Kidney glomerular epithelial cell (primary cell): ENCODE data around the gene SNX14.

Experiments used
- DNase-seq: peaks from one replicate; lab custom pipeline; 2025; lab: John Stamatoyannopoulos, UW

Gene SNX14

DNA sequence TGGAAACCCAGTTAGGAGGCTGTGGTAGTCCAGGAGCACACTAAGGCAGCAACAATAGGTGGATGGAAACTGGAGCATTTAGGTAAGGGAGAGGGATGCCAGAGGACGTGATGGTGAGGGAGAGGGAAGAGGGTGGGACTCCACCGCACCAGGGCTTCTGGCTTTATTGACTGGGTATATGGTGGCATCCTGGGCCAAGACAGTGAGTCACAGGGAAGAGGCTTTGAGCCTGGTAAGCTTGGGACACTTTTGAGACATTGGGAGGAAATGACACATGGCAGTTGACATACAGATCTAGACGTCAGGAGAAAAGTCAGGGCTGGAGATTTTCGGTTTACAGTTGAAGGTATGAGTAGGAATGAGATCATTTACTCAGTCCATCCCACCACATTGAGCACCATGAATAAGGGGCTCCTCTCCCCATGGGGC is 128.9 kb downstream of the SNX14 start:
- DNase-seq, result peak; percentile 49

DNA sequence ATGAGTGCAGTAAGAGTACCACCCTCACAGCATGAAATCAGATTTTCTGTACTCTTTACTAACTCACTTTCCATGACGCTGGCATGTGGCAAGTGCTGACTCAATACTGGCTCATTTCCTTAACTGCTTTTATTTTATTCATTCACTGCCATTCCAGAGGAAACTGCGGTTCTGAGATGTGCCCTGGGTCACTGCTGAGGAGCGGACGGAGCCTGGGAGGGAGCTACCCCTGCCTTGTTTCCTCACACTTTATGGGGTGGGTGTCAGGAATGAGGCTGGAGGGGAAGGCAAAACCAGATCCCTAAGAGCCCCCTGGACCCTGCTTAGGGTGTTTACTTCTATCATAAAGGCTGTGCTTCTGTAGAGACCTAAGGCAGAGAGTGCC is 129.4 kb downstream of the SNX14 start:
- DNase-seq, result peak; percentile 90

DNA sequence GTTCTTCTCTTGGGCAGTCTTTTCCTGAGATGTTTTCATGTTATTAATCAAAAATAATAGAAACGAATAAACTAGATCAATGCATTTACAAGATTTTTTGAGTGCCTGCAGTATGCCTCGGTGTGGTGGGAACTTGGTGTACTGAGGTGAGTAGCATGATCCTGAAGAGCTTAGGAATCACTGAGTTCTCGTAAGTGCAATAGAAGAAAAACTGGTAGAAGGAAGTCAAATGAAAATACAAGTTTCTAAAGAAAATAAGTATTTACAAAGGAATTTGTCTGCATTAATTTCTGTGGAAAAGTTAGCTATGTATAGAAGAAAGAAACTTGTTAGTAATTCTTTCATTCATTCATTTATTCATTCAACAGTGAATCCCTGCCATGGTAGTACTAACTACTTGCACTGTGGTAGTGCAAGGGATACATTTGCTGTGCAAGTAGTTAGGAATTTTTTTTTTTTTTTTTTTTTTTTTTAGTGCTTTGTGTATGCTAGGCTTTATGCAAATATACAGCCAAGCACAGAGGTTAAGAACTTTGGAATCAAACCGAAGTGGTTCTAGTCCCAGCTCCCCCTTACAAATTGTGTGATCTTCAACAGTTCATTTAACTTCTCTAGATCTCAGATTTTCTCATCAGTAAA is 129.9 kb downstream of the SNX14 start:
- DNase-seq, result no peak

DNA sequence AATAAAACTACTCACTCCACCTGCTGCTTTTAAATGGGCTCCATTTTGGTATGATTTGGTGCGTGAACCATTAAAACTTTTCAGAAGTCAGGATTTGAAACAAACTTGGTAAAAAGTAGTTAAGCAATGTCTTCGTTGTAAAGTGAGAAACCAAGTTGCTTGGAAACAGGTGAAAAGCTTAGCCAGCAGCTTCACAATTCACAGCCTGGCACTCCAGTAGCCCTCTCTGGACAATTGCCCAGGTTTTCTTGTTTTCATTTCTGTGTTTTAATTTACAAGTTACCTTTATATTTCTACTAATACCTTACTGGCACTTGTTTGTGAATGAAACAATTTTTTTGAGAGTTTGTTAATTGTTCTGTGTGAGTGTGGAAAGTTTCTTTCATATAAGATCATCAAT is 131.0 kb downstream of the SNX14 start:
- DNase-seq, result no peak

DNA sequence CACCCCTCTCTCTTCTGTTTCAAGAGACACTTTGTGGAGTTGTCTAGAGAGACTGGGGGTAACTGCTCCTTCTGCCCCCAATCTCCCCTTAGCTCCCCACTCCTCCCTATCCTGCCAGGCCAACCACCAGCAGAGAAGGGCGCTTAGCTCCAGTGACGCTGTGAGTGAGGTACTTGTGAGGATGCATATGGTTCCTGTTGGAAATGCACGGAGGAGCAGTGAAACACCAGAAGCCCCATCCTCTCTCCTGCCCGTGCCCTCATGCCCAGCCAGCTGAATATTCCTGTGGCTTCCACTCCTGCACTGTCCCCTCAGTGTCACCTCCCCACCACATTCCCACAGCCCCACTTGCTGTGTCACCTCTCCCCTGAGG is 131.9 kb downstream of the SNX14 start:
- DNase-seq, result no peak

DNA sequence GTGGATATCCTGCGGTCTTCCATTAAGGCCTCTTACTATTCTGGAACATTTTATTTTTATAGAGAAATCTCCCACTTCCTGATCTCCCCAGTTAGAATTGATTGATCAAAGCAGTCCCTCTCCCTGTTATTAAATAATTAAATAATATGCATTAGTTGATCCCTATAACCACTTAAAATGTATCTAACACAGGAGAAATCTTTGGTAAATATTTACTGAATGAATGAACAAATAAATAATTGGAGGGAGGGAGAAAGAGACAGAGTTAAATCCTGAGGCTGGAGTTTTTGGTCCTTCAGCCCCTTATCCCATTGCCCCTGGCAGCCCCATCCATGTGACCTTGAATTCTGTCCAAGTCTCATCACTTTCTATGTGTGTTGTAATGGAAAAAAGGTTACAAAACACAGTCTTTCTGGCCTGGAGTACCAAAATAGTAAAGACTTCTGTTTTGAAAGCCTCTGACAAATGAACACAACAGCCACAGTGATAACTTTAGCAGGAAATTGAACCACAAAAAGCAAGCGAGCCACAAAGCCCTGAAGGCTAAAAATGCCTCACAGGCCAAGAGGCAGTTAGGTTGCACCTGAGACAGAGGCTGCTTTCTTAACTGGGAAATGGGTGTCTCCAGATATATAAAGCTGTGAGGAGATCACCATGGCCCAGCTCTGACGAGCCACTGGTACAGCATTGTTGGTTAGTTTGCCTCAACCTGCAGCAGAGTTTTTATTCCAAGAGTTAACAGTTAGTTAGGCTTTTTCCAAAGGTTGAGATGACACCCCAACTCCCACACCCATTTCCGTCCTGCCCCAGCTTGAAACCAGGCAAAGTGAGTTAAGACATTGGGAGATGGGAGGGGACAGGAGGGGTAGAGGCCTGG is 132.5 kb downstream of the SNX14 start:
- DNase-seq, result no peak

DNA sequence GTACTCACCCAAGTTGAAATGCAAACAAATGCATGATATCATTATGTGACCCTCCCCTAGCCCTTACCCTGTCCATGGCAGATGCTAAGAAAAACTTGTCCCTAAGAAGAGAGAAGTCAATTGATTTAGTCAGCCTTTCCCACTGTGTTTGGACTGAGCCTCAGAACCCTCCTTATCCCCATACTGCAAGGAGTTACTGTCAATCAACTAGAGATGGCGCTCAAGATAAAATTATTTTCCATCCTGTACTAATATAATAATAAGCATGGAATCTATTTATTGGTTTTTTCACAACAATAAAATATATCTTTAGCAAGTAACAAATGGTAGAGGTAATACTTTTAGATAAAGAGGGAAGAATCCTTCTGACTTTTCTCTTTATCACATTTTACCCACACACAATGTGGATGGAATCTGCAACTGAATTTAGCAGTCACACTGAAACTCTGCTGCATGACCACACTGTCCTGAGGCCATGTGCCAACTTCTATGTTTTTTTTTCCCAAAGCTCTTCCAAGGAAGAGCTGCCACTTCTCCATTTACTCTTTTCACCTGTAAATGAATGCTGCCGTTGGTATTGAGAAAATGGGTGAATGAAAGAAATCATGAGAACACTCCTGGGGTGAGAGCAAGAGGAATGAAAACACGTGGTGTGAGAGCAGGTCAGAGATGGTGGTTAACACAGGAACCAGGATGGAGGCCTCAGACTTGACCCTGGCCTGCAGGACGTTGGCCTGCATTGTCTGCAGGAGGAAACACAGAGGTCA is 133.3 kb downstream of the SNX14 start:
- DNase-seq, result no peak

DNA sequence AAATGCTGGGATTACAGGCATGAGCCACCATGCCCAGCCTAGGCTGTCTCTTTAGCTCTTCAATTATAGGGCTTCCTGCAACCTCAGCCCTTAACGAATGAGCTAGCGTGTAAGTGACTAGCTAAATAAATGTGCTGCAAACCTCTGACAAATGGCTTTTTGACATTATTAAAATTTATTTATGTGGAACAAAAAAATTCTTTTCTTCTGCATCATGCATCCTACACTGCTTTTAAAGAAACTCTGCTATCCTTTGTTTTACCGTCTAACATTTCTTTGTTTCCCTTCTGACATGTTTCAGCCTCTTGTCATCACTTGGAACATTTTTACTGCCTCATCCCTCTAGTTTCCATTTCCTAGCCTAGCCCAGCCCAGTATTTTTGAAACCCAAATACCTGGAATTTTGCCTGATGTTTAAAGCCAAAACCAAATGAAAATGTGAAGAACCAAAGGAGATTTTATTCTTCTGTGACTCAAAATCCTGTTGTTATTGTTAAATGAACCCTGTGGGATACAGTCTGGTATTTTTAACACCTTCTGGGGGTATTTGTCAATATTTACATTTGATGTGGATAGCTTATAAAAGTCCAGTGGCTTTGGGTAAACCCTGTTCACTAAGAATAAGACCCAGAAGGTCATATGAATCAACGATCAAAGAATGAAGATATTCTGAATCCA is 134.3 kb downstream of the SNX14 start:
- DNase-seq, result peak; percentile 71

DNA sequence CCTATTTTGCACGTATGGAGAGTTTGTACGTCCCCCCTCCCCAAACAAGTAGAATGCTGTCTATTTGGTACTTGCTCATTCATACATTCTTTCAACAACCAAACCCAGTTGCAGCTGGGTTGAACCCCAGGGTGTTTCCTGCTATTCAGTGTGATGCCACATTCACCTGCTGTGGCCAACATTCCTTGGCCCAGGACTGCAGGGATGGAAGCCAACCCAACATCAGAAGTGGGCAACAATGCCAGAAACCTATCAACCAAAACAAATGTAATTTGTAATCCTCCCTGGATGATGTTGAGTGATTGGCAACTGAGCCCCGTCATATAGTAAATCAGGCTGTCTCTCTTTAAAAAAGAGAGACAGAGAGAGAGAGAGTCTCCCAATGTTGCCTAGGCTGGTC is 134.9 kb downstream of the SNX14 start:
- peak; percentile 13 for DNase-seq

DNA sequence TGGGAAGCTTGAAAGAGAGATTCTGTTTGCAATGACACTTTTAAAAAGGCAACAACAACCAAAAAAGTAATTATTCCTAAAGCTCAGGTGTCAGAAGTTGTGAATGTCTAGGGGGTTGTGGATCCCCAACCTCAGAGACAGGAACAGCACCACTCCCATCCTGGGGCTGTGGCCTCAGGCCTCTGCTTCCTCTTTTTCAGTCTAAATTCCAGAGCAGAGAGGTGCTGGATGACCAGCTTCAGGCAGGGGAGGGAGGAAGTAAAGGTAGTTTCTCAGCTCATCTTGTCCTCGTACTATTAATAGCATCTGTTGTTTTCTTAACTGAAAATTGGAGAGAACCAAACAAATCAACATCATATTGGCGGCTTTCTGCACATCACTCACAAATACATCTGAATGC is 135.5 kb downstream of the SNX14 start:
- no peak for DNase-seq

DNA sequence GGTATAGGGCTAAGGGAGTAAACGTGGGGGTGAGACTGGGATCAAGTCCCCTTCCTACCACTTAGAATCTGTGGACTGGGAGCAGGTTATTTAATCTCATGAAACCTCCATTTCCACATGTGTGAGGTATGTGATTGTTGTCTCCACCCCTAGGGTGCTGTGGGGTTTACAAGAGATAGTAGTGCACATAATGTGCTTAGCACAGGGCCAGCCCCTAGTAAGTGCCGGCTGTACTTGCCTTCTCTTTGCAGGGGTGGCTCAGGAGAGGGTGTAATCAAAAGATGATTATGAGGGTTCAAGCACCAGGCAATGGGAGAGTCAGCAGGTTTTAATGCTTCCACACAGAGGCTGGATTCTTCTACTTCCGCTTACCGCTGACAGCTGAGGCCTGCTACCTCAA is 136.9 kb downstream of the SNX14 start:
- DNase-seq, result no peak
